Sigmoid colon (tissue), 4 donors: ENCODE results near the gene CDKN1C.

Experiments used
- CTCF ChIP-seq, 4 experiments: fragments of 450-650 bp in 3 of 4; fragments of 200-600 bp in 1 of 4; IDR thresholded peaks; one replicate each; pipeline ENCODE4 v1.5.1; 2016 to 2019; ENCODE audit warnings: antibody characterized with exemption in 4 of 4, mild to moderate bottlenecking in 3 of 4, moderate library complexity in 2 of 4
- POLR2A ChIP-seq, 2 donors: fragments of 450-650 bp; IDR thresholded peaks; one replicate each; pipeline ENCODE4 v1.6.1; 2016; ENCODE audit warnings: antibody characterized with exemption in 2 of 2, mild to moderate bottlenecking in 2 of 2, moderate library complexity in 2 of 2
- POLR2AphosphoS5 ChIP-seq, 4 donors: sonication (generic); formaldehyde crosslinking; IDR thresholded peaks; one replicate each; pipeline ENCODE4 v1.6.1; 2017; ENCODE audit warnings: antibody characterized with exemption in 4 of 4

- TF ChIP-seq CTCF (IDR thresholded peaks at IDR 0.05) = peak; percentile 29 to 49 (median 44)
- no peak for TF ChIP-seq POLR2AphosphoS5 (IDR thresholded peaks at IDR 0.05)
- no peak for TF ChIP-seq POLR2A (IDR thresholded peaks at IDR 0.05)
Observed at GRCh38 chr11:2837096-2837601, 48.4 kb downstream of the CDKN1C start.
